HepG2 (cell line): ENCODE results near the gene CDK14. TPM values are rescaled to one million over a fixed set of nuclear protein-coding genes. Genes with fewer than 3 reads are reported as not detected.

ENCODE experiments used
- ATAC-seq: fragments of 200-7000 bp; cut with Tn5 transposase; 3 replicates; pipeline ENCODE4 v1.9.1; 2020; ENCODE audit warnings: mild to moderate bottlenecking, moderate library complexity
- BruUV-seq: library from RNA; stranded (reverse); fragments of 400-500 nt; replicated peaks from 2 replicates; lab custom pipeline; 2021; lab: Mats Ljungman, UMichigan
- CTCF ChIA-PET: fragments of 300-600 bp; formaldehyde crosslinking; extraction: SDS; loops from one replicate; lab custom pipeline; 2021; ENCODE audit warnings: low total read pairs, inconsistent platforms, low intra/inter-chr PET ratio; lab: Yijun Ruan, JAX
- POLR2A ChIA-PET: fragments of 350-600 bp; sonication (Branson Sonifier 250); formaldehyde crosslinking; loops from one replicate; lab custom pipeline; 2020; ENCODE audit warnings: antibody characterized with exemption, inconsistent platforms; lab: Yijun Ruan, JAX
- DNase-seq: peaks from one replicate; pipeline ENCODE4 v3.0.0-alpha.2; 2015; ENCODE audit warnings: low spot score
- FAIRE-seq: peaks from 3 replicates; lab custom pipeline; 2011; peaks lifted over from hg19 to GRCh38; lab: Jason Lieb, UNC
- H2AFZ ChIP-seq: one replicate; pipeline ENCODE4 v1.6.1; 2011; ENCODE audit warnings: low read length, inconsistent platforms
- H3K27ac ChIP-seq: fragments of 300-600 bp; 3 replicates; pipeline ENCODE4 v1.8.0; 2011; ENCODE audit warnings: mixed run types, mild to moderate bottlenecking, mixed read lengths, low read length, inconsistent platforms; ENCODE audit not compliant: insufficient read depth; ENCODE audit errors: extremely low read length
- H3K27me3 ChIP-seq, 2 experiments: fragments of 200-600 bp in 1 of 2; 2 replicates in 1 of 2; 3 replicates in 1 of 2; pipeline versions ENCODE4 v1.6.0 to v1.8.0; 2011; ENCODE audit warnings: low read length in 2 of 2, mild to moderate bottlenecking in 2 of 2, moderate library complexity in 2 of 2, inconsistent platforms in 1 of 2; ENCODE audit not compliant: insufficient read depth in 2 of 2, control insufficient read depth in 1 of 2
- H3K36me3 ChIP-seq, 2 experiments: fragments of 200-600 bp in 1 of 2; replicated peaks in 1 of 2; 2 replicates in 1 of 2; 3 replicates in 1 of 2; pipeline versions ENCODE4 v1.5.1 to v1.8.0; 2011; ENCODE audit warnings: low read length in 2 of 2, inconsistent platforms in 1 of 2; ENCODE audit not compliant: insufficient read depth in 2 of 2, control insufficient read depth in 1 of 2
- H3K4me1 ChIP-seq: 2 replicates; pipeline ENCODE4 v1.5.1; 2012; ENCODE audit warnings: low read length, inconsistent platforms; ENCODE audit not compliant: insufficient read depth
- H3K4me2 ChIP-seq: 2 replicates; pipeline ENCODE4 v1.6.0; 2011; ENCODE audit warnings: low read depth, low read length, inconsistent platforms
- H3K4me3 ChIP-seq, 3 experiments: fragments of 200-600 bp in 1 of 3; sonication (generic), shearing (Covaris generic) in 1 of 3; replicated peaks in 1 of 3; 2 replicates each; pipeline ENCODE4 v1.5.1; 2011 to 2016; ENCODE audit warnings: low read length in 3 of 3, inconsistent platforms in 2 of 3, low read depth in 2 of 3, mild to moderate bottlenecking in 2 of 3, control low read depth in 1 of 3, mixed read lengths in 1 of 3; ENCODE audit not compliant: insufficient read depth in 1 of 3
- H3K79me2 ChIP-seq: one replicate; pipeline ENCODE4 v1.6.1; 2011; ENCODE audit warnings: low read length, inconsistent platforms; ENCODE audit not compliant: insufficient read depth
- H3K9ac ChIP-seq: 2 replicates; pipeline ENCODE4 v1.6.0; 2011; ENCODE audit warnings: mild to moderate bottlenecking, low read depth, low read length, inconsistent platforms; ENCODE audit not compliant: insufficient read depth
- H3K9me3 ChIP-seq: 2 replicates; pipeline ENCODE4 v1.5.1; 2012; ENCODE audit warnings: mild to moderate bottlenecking, low read length
- H4K20me1 ChIP-seq: 2 replicates; pipeline ENCODE4 v1.6.0; 2011; ENCODE audit warnings: inconsistent platforms, mild to moderate bottlenecking, low read length, moderate library complexity; ENCODE audit not compliant: insufficient read depth
- ETV6 ChIP-seq: sonication (generic); formaldehyde crosslinking; conservative IDR thresholded peaks from 2 replicates; pipeline ENCODE4 v1.4.0; 2020; ENCODE audit warnings: missing genetic modification reagents
- MATR3 ChIP-seq: sonication (generic); formaldehyde crosslinking; IDR thresholded peaks from 2 replicates; pipeline ENCODE4 v1.4.0; 2020; ENCODE audit warnings: missing genetic modification reagents
- NRL ChIP-seq: sonication (generic); formaldehyde crosslinking; IDR thresholded peaks from 2 replicates; pipeline ENCODE4 v1.5.0; 2020; ENCODE audit warnings: missing genetic modification reagents, mild to moderate bottlenecking, moderate library complexity, borderline replicate concordance
- PHF20 ChIP-seq: sonication (generic); formaldehyde crosslinking; IDR thresholded peaks from 2 replicates; pipeline ENCODE4 v1.5.0; 2020; ENCODE audit warnings: mild to moderate bottlenecking, missing genetic modification reagents
- RAD21 ChIP-seq: fragments of 450-650 bp; formaldehyde crosslinking; IDR thresholded peaks from 2 replicates; pipeline ENCODE4 v1.5.0; 2020; ENCODE audit warnings: mild to moderate bottlenecking
- TOE1 ChIP-seq: sonication (generic); formaldehyde crosslinking; IDR thresholded peaks from 2 replicates; pipeline ENCODE4 v1.4.0; 2020; ENCODE audit warnings: mild to moderate bottlenecking, missing genetic modification reagents
- TP53 ChIP-seq: sonication (generic); formaldehyde crosslinking; conservative IDR thresholded peaks from 2 replicates; pipeline ENCODE4 v1.4.0; 2020; ENCODE audit warnings: missing genetic modification reagents
- TRAFD1 ChIP-seq: sonication (generic); formaldehyde crosslinking; IDR thresholded peaks from 2 replicates; pipeline ENCODE4 v1.5.1; 2020; ENCODE audit warnings: missing genetic modification reagents, mild to moderate bottlenecking, borderline replicate concordance
- ZBTB43 ChIP-seq: sonication (generic); formaldehyde crosslinking; conservative IDR thresholded peaks from 2 replicates; pipeline ENCODE4 v1.4.0; 2020; ENCODE audit warnings: missing genetic modification reagents
- ZKSCAN5 ChIP-seq: sonication (generic); formaldehyde crosslinking; IDR thresholded peaks from 2 replicates; pipeline ENCODE4 v1.5.1; 2020; ENCODE audit warnings: mild to moderate bottlenecking, missing genetic modification reagents
- ZMAT5 ChIP-seq: sonication (generic); formaldehyde crosslinking; IDR thresholded peaks from 2 replicates; pipeline ENCODE4 v1.5.0; 2020; ENCODE audit warnings: mild to moderate bottlenecking, low read depth, missing genetic modification reagents, borderline replicate concordance
- ZNF333 ChIP-seq: sonication (generic); formaldehyde crosslinking; IDR thresholded peaks from 2 replicates; pipeline ENCODE4 v1.4.0; 2020; ENCODE audit warnings: mild to moderate bottlenecking, missing genetic modification reagents, borderline replicate concordance
- ZNF530 ChIP-seq: sonication (generic); formaldehyde crosslinking; IDR thresholded peaks from 2 replicates; pipeline ENCODE4 v1.5.0; 2020; ENCODE audit warnings: low read depth, mild to moderate bottlenecking, missing genetic modification reagents
- ZNF572 ChIP-seq: sonication (generic); formaldehyde crosslinking; IDR thresholded peaks from 2 replicates; pipeline ENCODE4 v1.5.1; 2020; ENCODE audit warnings: mild to moderate bottlenecking, missing genetic modification reagents
- ZNF691 ChIP-seq: sonication (generic); formaldehyde crosslinking; IDR thresholded peaks from 2 replicates; pipeline ENCODE4 v1.4.0; 2020; ENCODE audit warnings: missing genetic modification reagents, low read depth, mild to moderate bottlenecking, borderline replicate concordance
- ZNF891 ChIP-seq: sonication (generic); formaldehyde crosslinking; IDR thresholded peaks from 2 replicates; pipeline ENCODE4 v1.5.0; 2020; ENCODE audit warnings: mild to moderate bottlenecking, missing genetic modification reagents
- WGBS: methylation state at CpG from one replicate; pipeline ENCODE4 v1.1.6; 2017; ENCODE audit warnings: low lambda C conversion rate; 5-methylcytosine and 5-hydroxymethylcytosine counted together
- in situ Hi-C: cut with HindIII; loops from 2 replicates; pipeline ENCODE4 v1.10.0; 2017; ENCODE audit warnings: low pct_unique_long_range_greater_than_20kb; ENCODE audit not compliant: extremely low pct_ligation_motif_present
- intact Hi-C: fragments of 100-400 bp; cut with micrococcal nuclease; formaldehyde crosslinking; loops from one replicate; pipeline ENCODE4 v1.10.0; 2022; ENCODE audit not compliant: unreplicated experiment
- polyA plus RNA-seq, 8 experiments: library from polyadenylated mRNA; depleted of rRNA in 3 of 8; stranded (reverse) in 7 of 8; unstranded in 1 of 8; fragments of >200 nt; fragmentation: Illumina TruSeq in 4 of 8; extraction: Trizol in 4 of 8; gene quantifications; 2 replicates each; pipeline versions ENCODE4 v1.2.1 to v1.2.3, GENCODE V29; 2011 to 2016; ENCODE audit warnings: low read depth in 4 of 8, missing spikeins in 1 of 8, mixed read lengths in 1 of 8; ENCODE audit not compliant: insufficient read depth in 1 of 8
- total RNA-seq, 5 experiments: library from RNA; depleted of rRNA; stranded (reverse); fragments of >200 nt; fragmentation: Illumina TruSeq; extraction: Trizol; gene quantifications; 2 replicates each; pipeline ENCODE4 v1.2.3, GENCODE V29; 2016; ENCODE audit warnings: low read depth in 1 of 5

CDK14 gene
- total and polyA plus RNA-seq, 2 of the 13 experiments (the other 11 are each of a cell fraction or from before 2014, with no cell fraction given), result 0.26 to 0.71 TPM

- FAIRE-seq, result no peak
These were observed 324.2 kb downstream of the CDK14 start for GRCh38 chr7:90920336-90920735.

More at GRCh38 chr7:90920336-90920735, 324.2 kb downstream of the CDK14 start:
- ChIA-PET CTCF (no interaction called here), POLR2A (no interaction called here)
- Histone ChIP-seq H3K36me3 (no peaks in the 10 kb centered on the region), H3K79me2 (no peaks in the 10 kb centered on the region), H3K27me3 (no peaks in the 10 kb centered on the region), H3K4me3 (no peak overlapping the region), H3K4me2 (no peak overlapping the region), H2AFZ (no peak overlapping the region), H3K4me1 (no peaks in the 10 kb centered on the region), H3K9ac (no peak overlapping the region), H3K27ac (no peak overlapping the region), H3K9me3 (no peaks in the 10 kb centered on the region), H4K20me1 (no peaks in the 10 kb centered on the region)
- ATAC-seq, result no peak
- WGBS, result 0% methylated on average over 1 of the region's 1 CpG
- no TSS peak for BruUV-seq
- no peak for DNase-seq
- intact Hi-C loops, result no loop called here
- TF ChIP-seq ZMAT5 (no peak), TP53 (CRISPR knock-in tag) (no peak), ZNF572 (no peak), MATR3 (CRISPR knock-in tag) (no peak), RAD21 (no peak), PHF20 (CRISPR knock-in tag) (no peak), ZNF691 (CRISPR knock-in tag) (no peak), ZBTB43 (CRISPR knock-in tag) (no peak), ZNF530 (no peak), ZKSCAN5 (no peak), ETV6 (CRISPR knock-in tag) (no peak), NRL (CRISPR knock-in tag) (no peak), TRAFD1 (CRISPR knock-in tag) (no peak), ZNF891 (CRISPR knock-in tag) (no peak), ZNF333 (CRISPR knock-in tag) (no peak), TOE1 (no peak)
- in situ Hi-C loops, result no loop called here
